Activated gamma-delta T cell treated with anti-CD3 and anti-CD28 coated beads, Interleukin-2, amount 50 U/mL, for 16 hours (primary cell): ENCODE data around the gene ENO4.

ENCODE experiments used
- DNase-seq: peaks from one replicate; pipeline ENCODE4 v3.0.0-alpha.2; 2020; ENCODE audit warnings: low read depth

Gene ENO4, protein sequence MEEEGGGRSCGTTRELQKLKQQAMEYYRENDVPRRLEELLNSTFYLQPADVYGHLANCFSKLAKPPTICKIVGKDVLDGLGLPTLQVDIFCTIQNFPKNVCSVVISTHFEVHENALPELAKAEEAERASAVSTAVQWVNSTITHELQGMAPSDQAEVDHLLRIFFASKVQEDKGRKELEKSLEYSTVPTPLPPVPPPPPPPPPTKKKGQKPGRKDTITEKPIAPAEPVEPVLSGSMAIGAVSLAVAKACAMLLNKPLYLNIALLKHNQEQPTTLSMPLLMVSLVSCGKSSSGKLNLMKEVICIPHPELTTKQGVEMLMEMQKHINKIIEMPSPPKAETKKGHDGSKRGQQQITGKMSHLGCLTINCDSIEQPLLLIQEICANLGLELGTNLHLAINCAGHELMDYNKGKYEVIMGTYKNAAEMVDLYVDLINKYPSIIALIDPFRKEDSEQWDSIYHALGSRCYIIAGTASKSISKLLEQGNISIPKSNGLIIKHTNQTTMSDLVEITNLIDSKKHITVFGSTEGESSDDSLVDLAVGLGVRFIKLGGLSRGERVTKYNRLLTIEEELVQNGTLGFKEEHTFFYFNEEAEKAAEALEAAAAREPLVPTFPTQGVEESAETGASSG

DNA sequence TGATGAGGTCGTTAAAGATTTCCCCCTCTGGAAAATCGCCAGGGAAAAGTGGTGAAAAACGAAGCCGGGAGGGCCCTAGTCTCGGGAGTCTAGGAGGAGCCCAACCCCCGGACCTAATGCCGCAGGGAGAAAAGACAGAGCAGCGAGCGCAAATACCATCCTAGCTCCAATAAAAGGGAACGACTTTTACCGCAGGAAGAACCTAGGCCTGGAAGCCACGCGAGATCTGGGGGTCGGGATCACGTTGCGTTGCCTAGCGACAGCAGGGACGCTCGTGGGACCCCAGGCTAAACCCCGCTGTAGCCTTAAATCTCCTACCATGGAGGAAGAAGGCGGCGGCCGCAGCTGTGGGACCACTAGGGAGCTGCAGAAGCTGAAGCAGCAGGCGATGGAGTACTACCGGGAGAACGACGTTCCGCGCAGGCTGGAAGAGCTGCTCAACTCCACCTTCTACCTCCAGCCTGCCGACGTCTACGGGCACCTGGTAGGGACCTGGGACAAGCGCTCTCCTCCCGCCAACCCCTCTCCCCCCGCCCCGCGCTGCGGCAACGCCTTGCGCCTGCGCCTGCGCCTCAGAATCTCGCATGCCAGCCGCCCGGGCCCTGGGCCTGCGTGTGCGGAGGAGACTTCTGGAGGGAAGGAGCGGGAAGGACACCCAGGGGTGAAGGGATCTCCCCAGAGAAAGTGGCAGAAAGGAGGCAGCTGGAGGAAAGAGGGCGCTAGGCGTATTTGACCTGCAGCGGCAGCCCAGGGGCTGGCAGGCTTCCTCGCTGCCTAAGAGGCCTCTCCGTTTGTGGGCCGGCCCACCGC is at the start of gene ENO4:
TSS of gene ENO4 (plus strand) at position 252 of the 810 bp plus-strand sequence. CDS start at position 320, 68 bp downstream.
- DNase-seq: no peak

GRCh38 chr10:116800286-116800929 is 48.9 kb upstream of the ENO4 start:
- DNase-seq: no peak

GRCh38 chr10:116801658-116802057 is 47.6 kb upstream of the ENO4 start:
- DNase-seq: no peak

GRCh38 chr10:116802474-116802873 is 46.8 kb upstream of the ENO4 start:
- DNase-seq: no peak

GRCh38 chr10:116802876-116803275 is 46.4 kb upstream of the ENO4 start:
- DNase-seq: no peak

GRCh38 chr10:116803451-116804249 is 45.6 kb upstream of the ENO4 start:
- DNase-seq: no peak

- DNase-seq: no peak
These were observed 40.6 kb upstream of the ENO4 start for GRCh38 chr10:116808706-116809105.

- DNase-seq: no peak
These were observed 39.7 kb upstream of the ENO4 start for GRCh38 chr10:116809483-116810119.

DNA sequence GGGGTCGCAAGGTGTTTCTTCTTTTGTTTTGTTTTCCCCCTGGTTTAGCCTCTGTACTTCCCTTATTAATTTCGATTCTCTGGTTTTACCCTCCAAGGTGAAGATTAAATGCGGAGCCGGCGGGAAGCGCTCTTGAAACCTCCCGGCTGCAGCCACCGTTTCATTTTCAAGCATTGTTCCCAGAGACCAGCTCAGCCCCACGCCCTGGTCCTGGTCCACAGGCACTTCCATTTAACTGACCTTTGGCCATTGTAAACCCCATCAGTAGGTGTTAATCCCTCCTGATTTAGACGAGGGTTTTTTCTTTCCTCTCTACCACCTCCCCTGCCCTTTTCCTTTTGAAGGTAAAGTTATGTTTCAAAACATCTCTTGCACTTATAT is 39.2 kb upstream of the ENO4 start:
- DNase-seq: no peak

DNA sequence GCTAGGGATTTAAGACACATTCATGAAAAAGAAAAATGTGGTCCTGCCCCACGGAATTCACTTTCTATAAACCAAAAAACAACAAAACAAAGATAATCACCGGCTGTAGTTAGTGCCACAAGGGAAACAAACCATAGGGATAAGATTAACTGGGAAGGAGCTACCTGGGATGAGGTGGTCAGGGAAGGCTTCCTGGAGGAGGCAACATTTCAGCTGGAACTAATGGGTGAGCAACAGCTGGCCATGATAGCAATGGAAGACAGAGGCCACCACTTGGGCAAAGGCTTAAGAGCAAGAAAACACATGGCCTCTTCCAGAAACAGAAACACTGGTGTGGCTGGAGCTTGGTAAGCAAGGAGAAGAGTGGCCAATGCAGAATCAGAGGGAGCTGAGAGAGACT is 38.4 kb upstream of the ENO4 start:
- no peak for DNase-seq

DNA sequence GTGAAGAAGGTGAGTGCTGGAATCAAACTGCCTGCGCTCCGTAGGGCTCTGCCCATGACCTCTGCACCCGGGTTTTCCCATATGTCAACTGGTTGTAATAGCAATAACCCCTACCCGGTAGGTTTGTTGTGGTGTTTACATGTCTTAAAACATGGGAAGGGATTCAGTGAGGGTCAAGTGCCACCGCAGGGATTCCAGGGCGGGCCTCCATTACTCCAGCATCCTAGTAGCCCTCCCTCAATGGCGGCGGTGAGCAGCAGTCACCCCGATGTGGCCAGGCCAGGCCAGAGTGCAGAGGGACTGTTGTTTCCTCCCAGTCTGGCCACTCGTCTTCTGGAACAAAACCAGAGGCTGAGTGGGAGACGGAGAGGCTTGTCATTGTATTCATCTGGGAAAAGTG is 37.6 kb upstream of the ENO4 start:
- no peak for DNase-seq

DNA sequence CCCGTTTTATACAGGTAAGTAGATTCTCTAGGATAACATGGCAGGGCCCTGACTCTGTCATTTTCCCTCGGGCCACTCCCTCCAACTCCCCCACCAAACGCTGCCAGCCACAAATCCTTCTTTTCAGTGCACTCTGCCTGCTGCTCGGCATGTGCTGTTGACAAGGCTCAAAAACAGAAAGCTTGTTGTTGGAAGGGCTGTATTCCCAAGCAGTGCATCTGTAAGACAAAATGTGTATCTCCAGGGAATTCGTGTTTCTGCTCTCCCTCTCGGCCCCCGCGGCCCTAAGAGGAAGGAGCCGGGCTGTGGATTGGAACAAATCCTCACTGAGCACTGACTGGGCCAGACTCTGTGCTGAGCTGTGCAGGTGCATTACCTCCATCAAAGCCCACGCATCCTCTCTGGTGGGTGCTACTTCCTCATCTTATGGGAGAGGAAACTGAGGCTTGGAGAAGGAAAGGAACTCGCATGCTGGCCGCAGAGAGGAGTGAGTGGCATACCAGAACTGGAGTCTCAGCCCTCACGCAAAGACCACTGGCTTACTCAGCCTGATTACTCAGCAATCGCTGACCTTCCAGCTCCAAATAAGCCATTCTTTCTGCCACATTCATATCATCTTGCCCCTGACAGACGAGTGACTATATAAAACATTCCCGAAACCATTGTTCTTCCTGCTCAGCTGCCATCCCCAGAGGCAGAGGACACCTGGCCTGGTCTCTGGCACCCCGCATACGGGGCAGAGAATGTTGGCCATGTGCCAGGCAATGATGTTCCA is 33.5 kb upstream of the ENO4 start:
- DNase-seq: no peak

- DNase-seq: no peak
These were observed 32.1 kb upstream of the ENO4 start for GRCh38 chr10:116817178-116817577.

GRCh38 chr10:116817780-116818343 is 31.4 kb upstream of the ENO4 start:
- no peak for DNase-seq

DNA sequence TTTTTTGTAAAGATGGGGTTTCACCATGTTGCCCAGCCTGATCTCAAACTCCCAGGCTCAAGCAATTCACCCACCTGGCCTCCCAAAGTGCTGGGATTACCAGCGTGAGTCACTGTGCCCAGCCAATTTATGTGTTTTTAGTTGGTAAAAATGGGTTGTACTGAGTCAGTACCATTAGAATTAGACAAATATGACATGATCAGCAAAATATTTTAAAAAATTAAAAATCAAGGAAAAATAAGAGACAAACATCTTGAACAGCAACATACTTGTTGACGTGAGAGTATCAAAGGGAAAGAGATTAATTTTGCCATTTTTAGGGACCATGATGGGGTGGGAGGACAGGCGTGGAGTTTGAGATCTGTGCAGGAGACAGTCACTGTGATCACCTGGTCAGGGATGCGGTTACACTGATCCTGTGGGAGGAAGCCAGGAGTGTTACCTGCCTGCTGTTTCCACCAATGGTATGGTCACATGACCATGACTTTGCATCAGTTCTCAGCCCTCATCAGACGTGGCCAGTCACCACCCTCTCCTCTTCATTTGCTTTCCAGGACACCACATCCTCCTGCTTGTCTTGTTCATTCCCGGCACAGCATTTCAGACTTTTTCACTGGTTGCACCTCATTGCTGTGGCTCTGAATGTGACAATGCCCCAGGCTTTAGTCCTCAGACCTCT is 29.2 kb upstream of the ENO4 start:
- DNase-seq: no peak

GRCh38 chr10:116825901-116826300 is 23.4 kb upstream of the ENO4 start:
- no peak for DNase-seq

DNA sequence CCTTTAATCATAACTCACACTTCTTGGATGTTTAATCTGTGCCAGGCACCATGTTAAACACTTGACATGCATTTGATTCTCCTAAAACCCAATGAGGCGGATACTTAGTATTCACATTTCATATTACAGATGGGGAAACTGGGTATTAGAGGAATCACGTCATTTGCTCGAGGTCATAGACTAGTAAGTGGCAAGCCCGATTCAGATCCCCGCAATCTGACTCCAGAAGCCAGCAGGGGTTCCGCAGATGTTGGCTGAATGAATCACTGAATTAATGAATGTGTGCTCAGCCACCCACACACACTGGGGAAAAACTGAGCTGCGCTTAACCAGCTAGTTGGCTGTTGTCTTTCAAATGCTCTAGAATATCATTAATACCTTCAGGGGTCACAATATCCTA is 22.5 kb upstream of the ENO4 start:
- no peak for DNase-seq

GRCh38 chr10:116827214-116827671 is 22.1 kb upstream of the ENO4 start:
- no peak for DNase-seq

DNA sequence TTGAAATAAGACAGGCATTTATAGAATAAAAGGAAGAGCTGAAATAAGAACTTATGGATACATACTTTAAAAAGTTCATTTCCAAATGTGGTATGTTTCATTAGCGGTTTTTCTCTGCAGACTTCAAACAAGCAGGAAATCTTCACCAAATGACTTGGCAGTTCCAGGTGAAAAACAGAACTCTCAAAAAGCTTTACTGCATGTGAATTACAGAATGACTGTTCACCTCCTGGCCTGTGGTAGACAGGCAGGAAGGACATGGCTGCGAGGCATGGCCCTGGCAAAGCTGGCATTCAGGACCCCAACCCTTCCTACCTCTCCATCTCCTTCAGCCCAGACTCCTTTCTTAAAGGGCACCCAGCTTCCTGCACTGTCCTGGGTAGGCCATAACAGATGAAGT is 21.2 kb upstream of the ENO4 start:
- DNase-seq: no peak
